Keratinocyte (primary cell): ENCODE data around the gene HCFC1R1.

Experiments used
- CTCF ChIP-seq, 3 experiments: IDR thresholded peaks in 1 of 3; conservative IDR thresholded peaks in 1 of 3; optimal IDR thresholded peaks in 1 of 3; 2 replicates in 2 of 3; 3 replicates in 1 of 3; pipeline versions ENCODE3 to v1.5.1; 2011; ENCODE audit warnings: low read length in 3 of 3, mild to moderate bottlenecking in 3 of 3, moderate library complexity in 2 of 3, control low read depth in 1 of 3, inconsistent platforms in 1 of 3; ENCODE audit not compliant: insufficient read depth in 2 of 3; ENCODE audit errors: extremely low read depth in 1 of 3
- EZH2 ChIP-seq: IDR thresholded peaks from one replicate; pipeline ENCODE4 v1.6.1; 2012; ENCODE audit warnings: inconsistent platforms, mild to moderate bottlenecking, low read length, moderate library complexity

- TF ChIP-seq CTCF (optimal IDR thresholded peaks at IDR 0.05 in 1 of 3, IDR thresholded peaks at IDR 0.05 in 1 of 3, conservative IDR thresholded peaks at IDR 0.05 in 1 of 3; ENCODE audit: extremely low read depth in 1 of 3, insufficient read depth in 2 of 3, low read length in 3 of 3) (no peak), EZH2 (no peak)
Measured at GRCh38 chr16:3056336-3057180, 32.8 kb upstream of the HCFC1R1 start.
